Progenitor cell of endocrine pancreas (in vitro differentiated cells): ENCODE measurements around the gene MSMP. TPM values are rescaled to one million over a fixed set of nuclear protein-coding genes. Genes with fewer than 3 reads are reported as not detected.

Experiments used
- DNase-seq: peaks from one replicate; pipeline ENCODE4 v3.0.0; 2021; ENCODE audit warnings: low spot score; ENCODE audit not compliant: unreplicated experiment
- H3K27ac Mint-ChIP-seq: 2 replicates; pipeline ENCODE4 v1.8.0; 2021; ENCODE audit warnings: mild to moderate bottlenecking, moderate library complexity, mixed read lengths
- H3K27me3 Mint-ChIP-seq: 2 replicates; pipeline ENCODE4 v1.8.0; 2021; ENCODE audit warnings: mixed read lengths
- H3K36me3 Mint-ChIP-seq: 2 replicates; pipeline ENCODE4 v1.8.0; 2022; ENCODE audit warnings: mixed read lengths; ENCODE audit not compliant: insufficient read depth
- H3K4me1 Mint-ChIP-seq: 2 replicates; pipeline ENCODE4 v1.8.0; 2021; ENCODE audit warnings: low read depth, mixed read lengths
- H3K4me3 Mint-ChIP-seq: 2 replicates; pipeline ENCODE4 v1.8.0; 2021; ENCODE audit warnings: low read depth, mild to moderate bottlenecking, moderate library complexity, mixed read lengths
- H3K9me3 Mint-ChIP-seq: 2 replicates; pipeline ENCODE4 v1.8.0; 2021; ENCODE audit warnings: low read depth, mixed read lengths
- total RNA-seq: library from RNA; stranded (reverse); gene quantifications from 2 replicates; pipeline ENCODE4 v1.2.1, GENCODE V29; 2021
- TF ChIP-seq, protein P1 (sequence below): fragments of 200-600 bp; sonication (generic); IDR thresholded peaks from one replicate; pipeline ENCODE4 v1.5.0; 2021; ENCODE audit warnings: antibody characterized with exemption, mild to moderate bottlenecking; ENCODE audit not compliant: unreplicated experiment

The MSMP gene
- total RNA-seq, 1 donor from 2014 or later: not detected

- Mint-ChIP-seq H3K36me3 (peaks cover 41% of the 10 kb centered on the region), H3K27me3 (no peaks in the 10 kb centered on the region), H3K4me1 (no peaks in the 10 kb centered on the region), H3K9me3 (no peaks in the 10 kb centered on the region), H3K4me3 (no peak overlapping the region), H3K27ac (no peak overlapping the region)
- TF ChIP-seq, protein P1, sequence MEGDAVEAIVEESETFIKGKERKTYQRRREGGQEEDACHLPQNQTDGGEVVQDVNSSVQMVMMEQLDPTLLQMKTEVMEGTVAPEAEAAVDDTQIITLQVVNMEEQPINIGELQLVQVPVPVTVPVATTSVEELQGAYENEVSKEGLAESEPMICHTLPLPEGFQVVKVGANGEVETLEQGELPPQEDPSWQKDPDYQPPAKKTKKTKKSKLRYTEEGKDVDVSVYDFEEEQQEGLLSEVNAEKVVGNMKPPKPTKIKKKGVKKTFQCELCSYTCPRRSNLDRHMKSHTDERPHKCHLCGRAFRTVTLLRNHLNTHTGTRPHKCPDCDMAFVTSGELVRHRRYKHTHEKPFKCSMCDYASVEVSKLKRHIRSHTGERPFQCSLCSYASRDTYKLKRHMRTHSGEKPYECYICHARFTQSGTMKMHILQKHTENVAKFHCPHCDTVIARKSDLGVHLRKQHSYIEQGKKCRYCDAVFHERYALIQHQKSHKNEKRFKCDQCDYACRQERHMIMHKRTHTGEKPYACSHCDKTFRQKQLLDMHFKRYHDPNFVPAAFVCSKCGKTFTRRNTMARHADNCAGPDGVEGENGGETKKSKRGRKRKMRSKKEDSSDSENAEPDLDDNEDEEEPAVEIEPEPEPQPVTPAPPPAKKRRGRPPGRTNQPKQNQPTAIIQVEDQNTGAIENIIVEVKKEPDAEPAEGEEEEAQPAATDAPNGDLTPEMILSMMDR: no peak
- DNase-seq: no peak
Observed at GRCh38 chr9:35711501-35712428, 42.3 kb downstream of the MSMP start.

GRCh38 chr9:35710818-35711500, 43.1 kb downstream of the MSMP start:
- TF ChIP-seq, protein P1: no peak
- Mint-ChIP-seq H3K4me3 (no peak overlapping the region), H3K27me3 (no peaks in the 10 kb centered on the region), H3K9me3 (no peaks in the 10 kb centered on the region), H3K4me1 (no peaks in the 10 kb centered on the region), H3K36me3 (peaks cover 38% of the 10 kb centered on the region), H3K27ac (no peak overlapping the region)
- no peak for DNase-seq

DNA sequence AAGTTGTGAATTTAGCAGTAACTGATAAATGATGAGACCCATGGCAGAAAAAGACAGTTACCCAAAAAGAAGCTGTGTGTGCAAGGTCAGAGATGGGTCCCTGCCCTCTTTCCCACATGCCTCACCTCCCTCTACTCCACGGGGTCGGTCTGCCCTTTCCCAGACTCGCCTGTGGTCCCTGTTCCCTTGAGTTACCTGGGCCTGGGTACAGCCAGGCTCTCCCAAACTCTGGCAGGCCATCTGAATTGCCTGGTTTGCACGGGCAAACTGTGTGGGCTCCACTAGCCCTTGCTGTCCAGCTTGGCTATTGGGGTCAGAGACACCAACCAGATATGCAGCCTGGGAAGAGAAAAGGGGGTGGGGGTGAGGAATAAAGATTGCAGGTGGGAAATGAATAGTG, 45.9 kb downstream of the MSMP start:
- no peaks in the 10 kb centered on the region for H3K4me1 Mint-ChIP-seq
- H3K27me3 Mint-ChIP-seq: no peaks in the 10 kb centered on the region
- no peak overlapping the region for H3K27ac Mint-ChIP-seq
- H3K36me3 Mint-ChIP-seq: peaks cover 40% of the 10 kb centered on the region
- no peaks in the 10 kb centered on the region for H3K9me3 Mint-ChIP-seq
- TF ChIP-seq, protein P1: no peak
- H3K4me3 Mint-ChIP-seq: no peak overlapping the region
- DNase-seq: no peak

DNA sequence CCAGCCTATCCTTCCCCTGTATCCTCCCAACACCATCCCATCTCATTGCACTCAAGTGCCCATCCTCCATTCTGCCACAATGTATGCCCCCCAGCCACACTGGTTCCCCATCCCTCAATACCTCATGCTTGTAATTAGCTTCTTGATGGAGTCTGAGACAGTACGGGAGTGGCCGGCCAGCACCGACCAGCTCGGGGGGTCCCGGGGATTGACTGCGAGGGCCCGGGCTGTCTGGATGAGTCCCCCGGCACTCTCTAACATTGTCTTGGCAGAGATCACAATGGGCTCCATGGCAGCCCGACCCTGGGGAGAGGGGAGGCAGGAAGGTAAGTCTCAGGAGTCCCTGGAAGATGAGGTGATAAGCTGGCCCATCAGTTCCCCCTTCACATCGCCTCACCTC, 47.1 kb downstream of the MSMP start:
- no peaks in the 10 kb centered on the region for H3K4me1 Mint-ChIP-seq
- TF ChIP-seq, protein P1: no peak
- H3K4me3 Mint-ChIP-seq: no peak overlapping the region
- no peak overlapping the region for H3K27ac Mint-ChIP-seq
- H3K27me3 Mint-ChIP-seq: no peaks in the 10 kb centered on the region
- no peak for DNase-seq
- H3K9me3 Mint-ChIP-seq: no peaks in the 10 kb centered on the region
- peaks cover 44% of the 10 kb centered on the region for H3K36me3 Mint-ChIP-seq

DNA sequence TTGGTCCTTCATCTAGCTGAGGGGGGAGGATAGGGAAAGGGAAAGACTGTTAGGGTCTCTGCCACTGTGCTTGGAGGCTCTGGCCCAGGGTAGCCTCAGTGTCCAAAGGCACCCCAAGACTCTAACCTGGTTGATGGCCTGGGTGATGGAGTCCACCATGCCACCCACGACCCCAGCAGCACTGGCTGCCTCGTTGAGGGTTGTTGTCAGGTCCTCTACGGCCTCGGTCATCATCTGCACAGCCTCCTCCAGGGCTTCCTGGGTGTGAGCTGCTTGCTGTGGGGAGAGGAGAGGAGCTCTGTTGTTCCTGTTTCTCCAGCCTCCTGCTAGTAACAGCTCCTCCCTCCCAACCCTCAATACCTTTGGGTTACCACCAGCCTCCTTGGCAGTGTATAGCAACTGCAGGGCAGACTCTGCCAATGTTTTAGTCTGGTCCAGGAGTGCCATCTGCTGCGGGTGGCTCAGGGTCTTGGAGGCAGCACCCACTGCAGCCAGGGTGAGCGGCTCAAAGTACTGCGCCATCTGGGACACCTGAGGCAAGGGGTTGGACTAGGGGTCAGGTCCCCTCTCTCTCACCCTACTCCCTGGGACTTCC, 48.1 kb downstream of the MSMP start:
- Mint-ChIP-seq H3K4me3 (no peak overlapping the region), H3K27me3 (no peaks in the 10 kb centered on the region), H3K9me3 (no peaks in the 10 kb centered on the region), H3K27ac (no peak overlapping the region), H3K4me1 (no peaks in the 10 kb centered on the region), H3K36me3 (peaks cover 41% of the 10 kb centered on the region)
- no peak for DNase-seq
- TF ChIP-seq, protein P1: no peak
